Glomerular endothelial cell (primary cell): Measurements from ENCODE around the gene CCSER1. TPM values are rescaled to one million over a fixed set of nuclear protein-coding genes. Genes with fewer than 3 reads are reported as not detected.

Experiments used
- DNase-seq: peaks from one replicate; pipeline ENCODE4 v3.0.0-alpha.2; 2011; ENCODE audit warnings: low read depth, low spot score; ENCODE audit errors: extremely low read depth
- total RNA-seq: library from RNA; depleted of rRNA; stranded (reverse); fragments of >200 nt; gene quantifications from 2 replicates; pipeline ENCODE4 v1.2.3, GENCODE V29; 2015

Gene CCSER1
- total RNA-seq, 1 donor from 2014 or later = 0.35 TPM

DNA sequence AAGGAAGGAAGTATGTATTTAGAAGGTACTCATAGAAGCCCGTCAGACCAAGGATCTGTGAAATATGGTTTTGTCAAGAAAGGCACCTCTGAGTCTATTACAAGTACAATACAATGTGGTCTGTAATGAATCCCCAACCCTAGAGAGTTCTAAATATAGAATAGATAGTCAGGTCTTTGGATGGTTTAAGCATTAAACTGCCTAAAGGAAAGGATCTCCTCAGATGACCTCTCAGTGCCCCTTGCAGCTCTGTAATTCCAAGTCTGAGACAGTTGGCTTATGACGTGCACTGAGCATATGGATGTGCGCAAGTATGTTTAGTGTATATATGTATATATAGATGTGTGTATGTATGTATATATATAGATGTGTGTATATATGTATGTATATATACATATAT, 62.0 kb downstream of the CCSER1 start:
- DNase-seq = no peak

GRCh38 chr4:90189946-90190345, 62.8 kb downstream of the CCSER1 start:
- no peak for DNase-seq

- DNase-seq = no peak
Observed at GRCh38 chr4:90190525-90190924, 63.3 kb downstream of the CCSER1 start.

GRCh38 chr4:90198086-90198847, 71.1 kb downstream of the CCSER1 start:
- no peak for DNase-seq

- DNase-seq = no peak
Observed at GRCh38 chr4:90207887-90208454, 80.8 kb downstream of the CCSER1 start.

GRCh38 chr4:90209922-90210321, 82.7 kb downstream of the CCSER1 start:
- DNase-seq = peak; percentile 87

DNA sequence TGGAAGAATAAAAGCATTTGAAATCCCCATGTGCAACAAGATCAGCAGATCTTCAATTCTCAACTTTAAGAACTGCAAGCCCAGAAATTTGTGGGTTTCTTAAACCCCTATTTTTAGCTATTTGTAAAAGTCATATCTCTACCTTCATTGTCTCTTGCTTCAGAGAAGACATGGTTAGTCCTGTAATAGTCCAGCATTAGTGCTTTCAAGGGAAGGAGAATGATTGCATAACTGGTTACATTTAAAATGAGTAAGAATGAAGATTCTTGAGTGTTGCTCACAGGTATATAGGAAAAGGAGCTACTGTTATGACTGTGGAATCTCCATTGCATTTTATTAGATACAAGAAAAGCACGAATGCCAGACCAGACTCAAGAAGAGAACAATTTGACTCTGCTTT, 84.0 kb downstream of the CCSER1 start:
- DNase-seq = no peak

- no peak for DNase-seq
Observed at GRCh38 chr4:90215286-90215685, 88.1 kb downstream of the CCSER1 start.

GRCh38 chr4:90219822-90220221, 92.6 kb downstream of the CCSER1 start:
- DNase-seq = no peak

- no peak for DNase-seq
Observed at GRCh38 chr4:90220459-90220858, 93.3 kb downstream of the CCSER1 start.

GRCh38 chr4:90226734-90227133, 99.5 kb downstream of the CCSER1 start:
- no peak for DNase-seq

DNA sequence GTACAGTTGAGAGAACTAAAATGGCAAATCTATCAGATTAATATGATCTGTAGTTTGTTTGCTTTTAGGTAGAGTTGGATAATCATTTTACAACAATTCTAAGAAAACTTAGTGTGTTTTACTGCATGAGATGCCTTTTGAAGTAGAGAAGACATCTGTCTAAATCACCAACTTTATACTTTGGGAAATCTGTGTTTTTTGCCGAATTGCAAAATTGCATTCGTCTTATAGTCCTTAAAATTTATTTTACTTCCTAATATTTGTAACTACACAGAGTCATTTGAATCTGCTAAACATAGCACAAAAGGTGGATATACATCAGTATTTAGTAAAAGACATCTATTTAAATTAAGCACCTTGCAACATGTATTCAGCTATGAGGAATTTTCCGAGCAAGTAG, 100.0 kb downstream of the CCSER1 start:
- no peak for DNase-seq

GRCh38 chr4:90234916-90235547, 107.8 kb downstream of the CCSER1 start:
- DNase-seq = no peak

DNA sequence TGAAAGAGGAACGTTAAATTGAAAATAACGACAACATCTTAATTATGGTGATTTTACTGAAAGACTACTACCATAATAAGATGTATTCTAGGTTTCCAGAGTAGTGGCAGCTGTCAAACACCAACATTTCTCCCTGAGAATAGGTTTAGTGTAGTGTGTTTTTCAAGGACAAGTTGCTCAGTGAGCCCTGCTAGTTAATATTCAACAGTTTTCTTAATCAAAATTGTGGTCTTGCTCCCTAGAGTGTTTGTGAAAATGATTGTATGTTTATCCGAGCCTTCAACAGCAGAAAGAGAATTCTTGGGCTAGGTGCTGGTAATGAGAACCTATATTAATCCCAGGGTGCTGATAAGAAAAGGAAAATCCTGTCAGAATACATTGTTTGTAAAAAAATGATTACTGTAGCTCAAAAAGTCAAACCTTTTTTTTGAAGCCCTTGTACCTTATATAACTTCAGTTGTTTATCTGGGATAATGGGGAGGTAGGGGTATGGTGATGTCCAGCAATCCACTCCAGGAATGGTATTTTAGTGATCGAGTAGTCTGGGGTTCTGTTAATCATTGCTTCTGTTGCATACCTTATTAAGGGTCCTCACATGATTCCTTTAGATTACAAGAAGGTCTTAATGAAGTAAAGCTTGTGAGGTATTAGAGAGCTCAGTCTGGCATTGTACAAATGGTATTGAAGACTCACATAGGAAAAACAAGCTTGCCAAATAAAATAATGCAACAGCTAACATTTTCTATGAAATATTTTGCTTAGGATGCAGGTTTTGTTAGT, 110.7 kb downstream of the CCSER1 start:
- no peak for DNase-seq

- no peak for DNase-seq
Observed at GRCh38 chr4:90240333-90240732, 113.1 kb downstream of the CCSER1 start.

DNA sequence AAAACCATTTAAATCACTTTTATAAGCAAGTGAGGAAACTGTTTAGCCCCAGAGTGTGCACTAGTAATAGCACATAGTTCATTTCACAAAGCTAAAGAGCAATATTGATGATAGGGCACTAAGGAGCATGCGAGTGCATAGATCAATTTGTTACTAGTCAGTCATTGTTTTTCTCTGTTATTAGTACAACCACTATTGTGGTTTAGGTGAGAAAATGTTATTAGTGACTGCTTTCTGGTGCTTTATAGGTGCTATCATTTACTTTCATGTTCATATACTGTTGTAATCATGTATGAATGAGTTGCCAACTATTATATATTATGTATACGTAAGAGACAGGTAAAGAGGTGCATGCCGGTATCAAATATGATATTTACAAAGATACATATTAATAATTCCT, 113.8 kb downstream of the CCSER1 start:
- DNase-seq = no peak

DNA sequence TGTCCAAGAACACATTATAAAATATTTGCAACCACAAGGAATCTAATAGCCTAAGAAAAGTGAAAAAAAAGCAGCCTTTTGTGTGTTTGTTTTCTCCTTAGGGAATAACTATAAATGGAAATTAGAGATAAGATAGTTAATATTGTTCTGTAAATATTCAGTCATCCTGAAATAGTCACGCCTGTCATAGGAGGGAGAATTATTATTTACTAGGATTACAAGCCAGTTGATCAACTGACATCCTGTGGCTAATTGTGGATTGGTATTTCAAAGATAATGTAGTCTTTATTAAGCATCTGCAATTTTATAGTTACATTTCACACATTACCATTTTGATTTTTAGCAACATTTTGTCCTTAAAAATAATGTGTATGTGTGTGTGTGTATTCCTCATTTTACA, 118.6 kb downstream of the CCSER1 start:
- no peak for DNase-seq

DNA sequence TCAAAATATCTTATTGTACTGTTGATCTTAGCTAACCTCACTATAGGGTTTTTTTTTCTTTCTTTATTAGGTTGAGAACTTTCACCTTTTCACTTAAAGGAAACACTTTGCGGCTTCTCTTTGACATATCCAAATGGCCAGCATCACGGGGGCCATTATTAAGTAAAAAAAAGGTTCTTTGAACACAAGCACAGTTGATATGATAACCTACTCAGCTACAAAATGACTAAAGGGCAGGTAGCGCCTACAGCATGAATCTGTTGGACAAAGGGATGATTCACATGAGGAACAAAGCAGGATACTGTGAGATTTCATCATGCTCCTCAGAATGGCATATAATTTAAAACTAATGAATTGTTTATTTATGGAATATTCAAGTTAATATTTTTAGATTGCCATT, 119.6 kb downstream of the CCSER1 start:
- DNase-seq = no peak

GRCh38 chr4:90254357-90254756, 127.2 kb downstream of the CCSER1 start:
- DNase-seq = no peak

- DNase-seq = no peak
Observed at GRCh38 chr4:90274175-90274574, 147.0 kb downstream of the CCSER1 start.

GRCh38 chr4:90280954-90281353, 153.8 kb downstream of the CCSER1 start:
- DNase-seq = no peak
